Muscle of arm (tissue), 12 donors: ENCODE results near the gene GABBR2. TPM values are rescaled to one million over a fixed set of nuclear protein-coding genes. Genes with fewer than 3 reads are reported as not detected.

Source experiments
- DNase-seq: peaks from one replicate; pipeline ENCODE4 v3.0.0-alpha.2; 2013
- polyA plus RNA-seq, 12 donors: library from polyadenylated mRNA; unstranded; fragments of 120-200 nt; gene quantifications; one replicate each; pipeline ENCODE4 v1.2.1, GENCODE V29; 2013; ENCODE audit not compliant: insufficient read length in 12 of 12

The GABBR2 gene
- polyA plus RNA-seq, 12 donors, result 0.80 to 2.8 (median 1.4) TPM; not detected in 1

- no peak for DNase-seq
Observed at GRCh38 chr9:98570055-98570454, 138.7 kb downstream of the GABBR2 start.

GRCh38 chr9:98569491-98569890 is 139.2 kb downstream of the GABBR2 start:
- no peak for DNase-seq

- DNase-seq, result no peak
Observed at GRCh38 chr9:98568909-98569469, 139.7 kb downstream of the GABBR2 start.

GRCh38 chr9:98568234-98568908 is 140.4 kb downstream of the GABBR2 start:
- DNase-seq, result no peak

GRCh38 chr9:98567540-98568233 is 141.0 kb downstream of the GABBR2 start:
- DNase-seq, result no peak

- no peak for DNase-seq
Observed at GRCh38 chr9:98565152-98566135, 143.3 kb downstream of the GABBR2 start.

GRCh38 chr9:98564714-98565113 is 144.0 kb downstream of the GABBR2 start:
- DNase-seq, result no peak

- DNase-seq, result no peak
Observed at GRCh38 chr9:98563988-98564387, 144.7 kb downstream of the GABBR2 start.

- no peak for DNase-seq
Observed at GRCh38 chr9:98563212-98563907, 145.4 kb downstream of the GABBR2 start.

- DNase-seq, result no peak
Observed at GRCh38 chr9:98559561-98559960, 149.2 kb downstream of the GABBR2 start.

- no peak for DNase-seq
Observed at GRCh38 chr9:98558575-98558974, 150.2 kb downstream of the GABBR2 start.

- DNase-seq, result no peak
Observed at GRCh38 chr9:98556511-98556910, 152.2 kb downstream of the GABBR2 start.

- no peak for DNase-seq
Observed at GRCh38 chr9:98555651-98556465, 152.9 kb downstream of the GABBR2 start.

GRCh38 chr9:98554752-98555151 is 154.0 kb downstream of the GABBR2 start:
- no peak for DNase-seq

GRCh38 chr9:98552331-98552730 is 156.4 kb downstream of the GABBR2 start:
- no peak for DNase-seq

GRCh38 chr9:98551511-98552286 is 157.0 kb downstream of the GABBR2 start:
- DNase-seq, result no peak

- DNase-seq, result no peak
Observed at GRCh38 chr9:98550206-98550820, 158.4 kb downstream of the GABBR2 start.

- DNase-seq, result no peak
Observed at GRCh38 chr9:98549401-98549800, 159.3 kb downstream of the GABBR2 start.

GRCh38 chr9:98547606-98548005 is 161.1 kb downstream of the GABBR2 start:
- no peak for DNase-seq
